Activated CD4-positive, CD25-positive, alpha-beta regulatory T cell (primary cell): ENCODE measurements around the gene PTPRF.

Source experiments
- DNase-seq, 4 experiments: peaks; one replicate each; lab custom pipeline; 2025; lab: John Stamatoyannopoulos, UW

Gene PTPRF

GRCh38 chr1:43513471-43514173, 17.1 kb upstream of the PTPRF start:
- no peak for DNase-seq

DNA sequence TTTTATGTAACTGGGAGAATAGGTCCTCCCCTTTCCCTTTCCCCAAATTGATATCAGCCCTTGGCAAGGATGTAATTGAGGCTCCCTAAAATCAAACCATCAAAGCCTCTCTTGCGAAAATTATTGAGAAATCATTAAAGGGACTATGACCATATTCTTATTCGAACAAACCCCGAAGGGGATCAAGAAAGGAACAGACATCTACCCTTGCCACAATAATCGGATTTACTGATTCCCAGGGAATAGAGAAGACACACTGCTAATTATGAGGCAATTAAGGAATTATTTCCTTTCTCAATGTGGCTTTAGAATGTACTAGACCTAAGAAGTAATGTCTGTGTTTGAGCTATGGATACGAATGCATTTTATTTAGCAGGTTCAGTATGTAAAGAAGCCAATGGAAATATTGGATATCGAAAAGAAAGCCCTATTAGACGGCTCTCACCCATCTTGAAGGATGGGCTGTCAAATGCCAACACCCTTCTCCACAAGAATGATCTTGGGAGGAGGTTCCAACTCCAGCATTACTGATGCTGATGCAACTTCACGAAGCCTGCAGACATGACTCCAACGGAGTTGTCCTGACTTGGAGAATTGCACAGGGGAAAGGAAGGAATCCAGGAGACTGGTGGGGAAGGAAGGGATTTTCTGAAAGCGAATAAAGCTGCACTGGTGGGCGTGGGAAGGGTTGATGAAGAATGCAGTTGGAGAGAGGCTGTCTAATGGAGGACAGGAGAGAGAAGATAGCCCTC, 11.6 kb upstream of the PTPRF start:
- DNase-seq: no peak

DNA sequence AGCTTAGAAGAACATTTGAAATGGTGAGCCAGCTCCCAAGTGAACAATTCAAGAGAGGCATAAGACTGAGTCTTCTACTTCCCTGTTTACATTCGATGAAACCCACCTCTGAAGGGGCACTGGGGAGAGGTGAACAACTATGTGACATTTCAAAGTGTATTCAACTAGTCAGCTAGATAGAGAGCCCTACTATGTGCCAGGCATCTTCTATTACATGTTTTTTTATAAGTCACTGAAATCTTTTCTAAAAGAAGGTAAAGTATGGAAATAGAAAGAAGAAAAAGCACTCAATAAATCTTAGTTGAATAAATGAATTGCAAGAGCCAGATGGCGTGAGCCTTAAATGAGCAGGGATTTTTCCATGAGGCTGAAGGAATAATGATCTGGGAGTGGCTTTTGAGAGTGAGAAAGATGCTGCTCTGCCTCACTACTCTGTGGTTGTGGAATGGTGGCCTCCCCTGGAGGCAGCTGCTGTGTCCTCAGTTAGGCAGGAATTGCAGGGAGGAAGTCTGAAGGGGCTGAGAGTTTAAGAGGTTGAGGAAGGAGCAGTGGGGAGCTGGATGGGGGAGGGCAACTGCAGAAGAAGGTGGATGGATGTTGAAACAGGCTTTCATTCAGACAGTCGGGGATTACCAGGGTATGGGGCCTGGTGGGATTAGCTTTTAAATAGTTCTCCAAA, 10.4 kb upstream of the PTPRF start:
- DNase-seq: no peak

DNA sequence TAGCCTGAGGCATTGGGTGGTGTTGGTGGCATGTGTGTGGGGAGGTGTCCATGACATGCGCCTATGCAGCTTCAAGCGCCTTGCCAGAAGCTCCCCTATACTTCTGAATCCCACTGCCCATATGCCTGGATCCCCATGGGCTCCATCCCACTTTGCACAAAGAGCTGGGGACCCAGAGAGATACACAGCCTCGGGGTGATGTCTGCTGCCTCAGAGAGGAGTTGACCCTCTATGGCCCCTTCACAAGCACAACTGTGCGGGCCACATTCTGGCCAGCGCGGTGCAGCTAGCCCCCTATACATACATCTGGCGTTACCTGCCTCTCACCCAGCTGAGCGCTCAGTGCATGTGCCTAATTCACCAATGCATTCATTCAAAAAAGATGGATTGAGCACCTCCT, 9.6 kb upstream of the PTPRF start:
- no peak for DNase-seq

- no peak for DNase-seq
Measured at GRCh38 chr1:43521756-43522155, 8.9 kb upstream of the PTPRF start.

DNA sequence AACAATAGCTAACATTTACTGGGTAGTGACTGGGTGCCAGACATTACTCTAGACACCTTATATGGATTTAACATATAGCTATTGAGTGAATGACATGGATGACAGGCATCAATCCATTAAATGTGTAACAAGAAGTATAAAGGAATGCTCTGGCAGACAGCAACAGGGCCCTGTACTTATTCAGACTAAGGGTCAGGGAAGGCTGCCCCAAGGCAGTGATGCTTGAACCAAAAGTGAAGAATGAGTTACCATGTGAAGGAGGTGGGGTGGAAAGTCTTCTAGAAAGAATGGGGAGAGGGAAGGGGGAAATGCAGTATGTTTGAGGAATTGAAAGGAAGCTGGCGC, 8.3 kb upstream of the PTPRF start:
- DNase-seq: no peak

GRCh38 chr1:43522776-43523480, 7.8 kb upstream of the PTPRF start:
- DNase-seq: no peak

DNA sequence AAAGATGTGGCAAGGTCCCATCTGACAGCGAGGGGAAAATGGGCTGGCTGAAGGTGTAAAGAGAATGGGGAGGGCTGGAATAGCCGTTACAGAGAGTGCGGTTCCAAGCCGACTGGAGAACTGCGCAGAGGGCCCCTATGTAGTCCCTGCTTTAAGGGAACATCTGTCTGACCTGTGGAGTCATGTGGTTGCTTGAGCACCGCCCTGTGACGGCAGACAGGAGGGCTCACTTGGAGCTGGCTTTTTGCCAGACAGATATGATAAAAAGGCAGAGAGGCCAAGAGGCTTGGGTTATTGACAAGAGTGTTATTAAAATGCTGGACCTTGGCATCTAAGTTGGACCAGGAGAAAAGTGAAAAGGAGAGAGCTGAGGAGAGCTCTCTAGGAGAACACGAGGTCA, 5.9 kb upstream of the PTPRF start:
- no peak for DNase-seq

- no peak for DNase-seq
Measured at GRCh38 chr1:43526002-43526401, 4.7 kb upstream of the PTPRF start.

- no peak for DNase-seq
Measured at GRCh38 chr1:43527111-43527878, 3.4 kb upstream of the PTPRF start.

DNA sequence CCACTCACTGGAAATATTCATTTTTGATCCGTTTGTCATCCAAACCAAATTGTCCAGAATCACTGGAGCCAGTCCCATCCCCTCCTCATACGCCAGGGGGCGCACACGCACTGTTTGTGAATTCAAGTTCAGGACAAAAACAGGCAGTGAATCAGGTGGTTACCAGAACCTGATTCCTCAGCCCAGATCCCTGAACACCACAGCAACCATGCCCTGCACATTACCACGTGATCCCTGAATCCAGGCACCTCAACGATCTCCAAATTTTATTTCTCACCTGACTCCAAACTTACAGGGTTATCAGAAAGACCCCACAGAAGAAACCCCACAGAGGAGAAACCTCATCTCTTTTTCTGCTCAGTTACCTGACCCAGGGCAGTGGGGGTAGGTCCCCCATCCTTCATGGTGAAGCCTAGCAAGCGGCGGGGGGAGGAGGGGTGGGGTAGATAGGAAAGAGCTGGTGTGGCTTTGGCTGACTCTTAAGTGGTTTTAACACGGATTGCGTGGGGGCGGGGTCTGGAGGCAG, 1.4 kb upstream of the PTPRF start:
- DNase-seq: peak; percentile 52 to 79 (median 63)

DNA sequence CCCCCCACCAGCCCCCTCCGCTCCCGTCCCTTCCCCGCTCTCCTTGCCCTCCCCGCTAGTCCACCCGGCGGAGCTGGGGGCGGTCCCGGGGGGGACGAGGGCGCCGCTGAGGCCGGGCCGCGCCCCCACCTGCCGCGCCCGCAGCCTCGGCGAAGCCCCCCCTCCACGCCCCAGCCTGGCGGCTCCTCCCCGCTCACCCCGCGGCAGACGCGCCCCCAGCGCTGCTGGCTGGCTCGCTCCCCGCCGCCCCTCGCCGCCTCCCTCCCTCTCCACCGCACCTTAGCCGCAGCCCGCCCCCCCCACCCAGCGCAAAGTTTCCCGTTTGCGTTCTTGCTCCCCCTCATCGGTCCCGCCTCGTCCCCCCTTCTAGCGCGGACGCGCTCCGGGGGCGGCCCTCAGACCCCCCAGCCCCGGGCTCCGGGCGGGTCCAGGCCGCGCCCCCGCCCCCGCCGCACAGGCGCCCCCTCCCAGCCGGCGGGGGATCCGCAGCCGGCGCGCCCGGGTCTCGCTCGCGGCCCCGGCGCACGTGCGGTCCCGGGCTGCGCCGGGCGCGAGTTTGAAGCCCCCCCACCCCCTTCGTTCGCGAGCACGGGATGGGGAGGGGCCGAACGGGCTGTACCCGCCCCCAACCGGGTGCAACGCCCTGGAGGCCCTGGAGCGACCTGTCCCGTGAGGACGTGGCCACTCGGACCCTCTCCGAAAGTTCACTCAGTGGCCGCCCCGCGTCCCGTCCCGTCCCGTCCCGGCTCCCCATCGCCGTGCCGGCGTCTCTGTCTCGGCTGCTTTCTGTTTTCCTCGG, 623 bp downstream of the PTPRF start:
- no peak for DNase-seq

GRCh38 chr1:43531906-43532584, 1.4 kb downstream of the PTPRF start:
- DNase-seq: no peak

DNA sequence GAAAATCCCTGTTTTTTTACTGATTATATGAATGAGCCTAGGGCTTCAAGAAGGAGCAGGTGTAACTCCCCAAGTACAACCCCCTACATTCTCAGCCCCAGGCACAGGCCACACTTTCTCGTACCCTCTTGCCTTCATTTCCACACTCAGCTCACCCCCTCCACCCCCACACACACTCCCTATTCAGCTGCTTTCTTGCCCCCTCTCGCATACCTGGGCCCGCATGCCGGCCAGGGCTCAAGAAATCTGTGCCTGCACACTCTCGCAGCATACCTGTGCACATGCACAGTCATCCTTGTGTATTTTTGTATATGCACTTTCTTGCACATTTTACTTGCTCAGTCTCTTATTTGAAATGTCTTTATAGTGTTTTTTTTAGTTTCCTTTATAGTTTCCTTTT, 2.0 kb downstream of the PTPRF start:
- no peak for DNase-seq

GRCh38 chr1:43533584-43533983, 2.9 kb downstream of the PTPRF start:
- no peak for DNase-seq

DNA sequence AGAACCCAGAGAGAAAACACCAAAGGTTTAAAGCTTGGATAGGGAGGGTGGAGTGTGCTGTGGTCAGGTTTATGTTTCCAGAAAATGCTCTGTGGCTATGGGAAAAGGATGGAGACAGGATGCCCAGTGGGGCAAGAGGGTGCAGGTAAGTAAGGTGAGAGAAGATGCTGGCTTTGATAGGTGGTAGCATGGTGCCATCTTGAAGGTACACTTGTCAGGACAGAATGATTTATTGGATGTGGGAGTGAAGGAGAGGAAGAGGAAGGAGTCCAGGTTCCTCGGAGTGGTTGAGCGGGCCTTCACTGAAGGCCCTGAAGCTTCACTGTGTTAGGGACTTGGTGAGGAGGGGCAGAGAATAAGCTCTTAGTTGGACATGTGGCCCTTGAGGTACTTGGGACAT, 3.6 kb downstream of the PTPRF start:
- DNase-seq: no peak

DNA sequence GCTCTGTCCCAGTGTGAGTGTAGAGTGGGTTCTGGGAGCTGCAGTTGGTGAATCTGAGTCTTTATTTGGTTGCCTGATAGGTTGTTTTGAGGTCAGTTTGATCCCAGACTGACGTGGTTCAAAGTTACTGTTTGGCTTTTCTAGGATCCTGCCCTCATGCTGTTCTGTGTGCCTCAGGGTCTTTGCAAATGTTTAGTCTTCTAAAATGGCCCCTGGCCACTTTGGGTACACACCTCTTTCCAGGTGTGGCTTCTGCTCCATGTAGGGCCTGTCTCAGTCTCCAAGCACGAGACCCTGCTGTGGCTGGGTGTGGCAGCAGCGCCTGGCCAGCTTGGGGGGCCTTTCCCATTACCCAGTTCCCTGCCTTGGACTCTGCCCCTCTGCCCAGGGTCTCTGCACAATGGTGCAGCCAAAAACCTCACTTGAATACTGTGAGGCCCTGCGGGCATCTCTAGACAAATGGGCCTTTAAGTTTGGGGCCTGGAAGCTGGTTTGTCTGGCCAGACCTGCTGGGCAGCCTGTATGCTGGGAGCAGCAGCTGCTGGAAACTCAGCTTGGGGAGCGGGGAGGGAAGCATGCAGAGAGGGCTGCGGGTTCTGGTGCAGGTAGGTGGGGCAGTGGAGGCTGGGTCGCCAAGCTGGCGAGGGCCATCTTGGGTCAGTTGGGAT, 5.6 kb downstream of the PTPRF start:
- DNase-seq: no peak

DNA sequence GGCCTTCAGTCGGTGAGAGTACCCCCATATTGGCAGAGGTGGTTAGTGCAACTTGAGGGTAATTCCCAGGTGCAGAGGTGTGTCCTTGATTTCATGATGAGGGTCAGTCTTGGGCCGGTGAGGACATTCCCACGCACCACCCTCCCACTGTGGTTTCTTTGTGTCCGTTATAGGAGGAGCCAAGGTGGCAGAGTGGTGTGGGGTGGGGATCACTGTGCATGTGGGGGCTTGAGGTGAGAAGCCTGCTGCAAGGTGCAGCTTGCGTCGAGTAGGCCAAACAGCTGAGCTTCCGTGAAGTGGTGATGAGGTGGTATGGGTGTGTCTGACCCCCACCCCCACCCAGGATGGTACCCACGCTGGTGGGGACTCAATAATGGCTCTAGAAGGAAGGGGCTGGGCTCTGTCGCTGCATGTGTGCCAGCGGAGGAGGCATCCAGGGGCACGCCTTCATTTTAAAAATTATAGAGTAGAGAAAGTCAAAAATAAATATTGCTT, 6.2 kb downstream of the PTPRF start:
- DNase-seq: no peak

GRCh38 chr1:43537423-43538142, 6.9 kb downstream of the PTPRF start:
- no peak for DNase-seq
